HTR-8/SVneo (cell line): ENCODE measurements around the gene TMEM181.
"Not testable (repeated sequence)": the region's sequence is repeated elsewhere in the genome, so short reads cannot be mapped to it uniquely, and the experiment has no call there.

Experiments
- DNase-seq: peaks from one replicate; pipeline ENCODE4 v3.0.0; 2011; ENCODE audit warnings: low spot score, mixed read lengths; ENCODE audit not compliant: insufficient read length
- FAIRE-seq: peaks from 2 replicates; lab custom pipeline; 2011; peaks lifted over from hg19 to GRCh38; lab: Jason Lieb, UNC

The TMEM181 gene

GRCh38 chr6:158649289-158650143 lies 89.6 kb downstream of the TMEM181 start, which contains the start of gene SYTL3:
TSS of gene SYTL3 (plus strand) at chr6:158650054. CDS start at chr6:158663269, 13,215 bp downstream.
- DNase-seq: no peak
- no peak for FAIRE-seq

GRCh38 chr6:158651981-158652737 lies 92.3 kb downstream of the TMEM181 start:
- not testable (repeated sequence) for DNase-seq, FAIRE-seq

- no peak for FAIRE-seq
- no peak for DNase-seq
Observed at GRCh38 chr6:158653577-158654354, 93.9 kb downstream of the TMEM181 start.

GRCh38 chr6:158654498-158654897 lies 94.6 kb downstream of the TMEM181 start:
- FAIRE-seq (no peak), DNase-seq (no peak)

- FAIRE-seq (no peak), DNase-seq (no peak)
Observed at GRCh38 chr6:158654960-158655489, 95.1 kb downstream of the TMEM181 start.

- DNase-seq: no peak
- FAIRE-seq: no peak
Observed at GRCh38 chr6:158655569-158656450, 95.9 kb downstream of the TMEM181 start.

- not testable (repeated sequence) for DNase-seq, FAIRE-seq
Observed at GRCh38 chr6:158656986-158657385, 97.1 kb downstream of the TMEM181 start.

- FAIRE-seq: no peak
- no peak for DNase-seq
Observed at GRCh38 chr6:158660333-158660754, 100.5 kb downstream of the TMEM181 start.

- no peak for DNase-seq
- no peak for FAIRE-seq
Observed at GRCh38 chr6:158661156-158661685, 101.3 kb downstream of the TMEM181 start.

GRCh38 chr6:158662607-158662953 lies 102.7 kb downstream of the TMEM181 start:
- no peak for DNase-seq
- no peak for FAIRE-seq

GRCh38 chr6:158662954-158663624 lies 103.2 kb downstream of the TMEM181 start:
- no peak for DNase-seq
- no peak for FAIRE-seq

GRCh38 chr6:158663625-158664165 lies 103.8 kb downstream of the TMEM181 start:
- FAIRE-seq (no peak), DNase-seq (no peak)

GRCh38 chr6:158665332-158665731 lies 105.4 kb downstream of the TMEM181 start:
- no peak for DNase-seq
- no peak for FAIRE-seq

- FAIRE-seq (no peak), DNase-seq (no peak)
Observed at GRCh38 chr6:158666628-158667359, 106.9 kb downstream of the TMEM181 start.

- no peak for DNase-seq
- no peak for FAIRE-seq
Observed at GRCh38 chr6:158667360-158667981, 107.6 kb downstream of the TMEM181 start.

GRCh38 chr6:158668707-158669103 lies 108.8 kb downstream of the TMEM181 start:
- DNase-seq: no peak
- FAIRE-seq: no peak
